GM21381 (cell line): ENCODE measurements around the gene AMMECR1.
"Not testable (repeated sequence)": the region's sequence is repeated elsewhere in the genome, so short reads cannot be mapped to it uniquely, and the experiment has no call there.

Experiments
- ATAC-seq: cut with Tn5 transposase; IDR thresholded peaks from one replicate; pipeline ENCODE4 v1.9.1; 2021; ENCODE audit warnings: mild to moderate bottlenecking, moderate library complexity; ENCODE audit not compliant: unreplicated experiment

Gene AMMECR1

GRCh38 chrX:110259117-110259516 lies 58.8 kb downstream of the AMMECR1 start:
- no peak for ATAC-seq

- no peak for ATAC-seq
Measured at GRCh38 chrX:110258552-110258951, 59.3 kb downstream of the AMMECR1 start.

GRCh38 chrX:110257889-110258288 lies 60.0 kb downstream of the AMMECR1 start:
- ATAC-seq, result no peak

GRCh38 chrX:110252711-110253110 lies 65.2 kb downstream of the AMMECR1 start:
- no peak for ATAC-seq

GRCh38 chrX:110251961-110252360 lies 65.9 kb downstream of the AMMECR1 start:
- ATAC-seq, result no peak

- no peak for ATAC-seq
Measured at GRCh38 chrX:110251526-110251925, 66.4 kb downstream of the AMMECR1 start.

- no peak for ATAC-seq
Measured at GRCh38 chrX:110250847-110251246, 67.0 kb downstream of the AMMECR1 start.

- no peak for ATAC-seq
Measured at GRCh38 chrX:110248578-110248977, 69.3 kb downstream of the AMMECR1 start.

- no peak for ATAC-seq
Measured at GRCh38 chrX:110245011-110245410, 72.9 kb downstream of the AMMECR1 start.

GRCh38 chrX:110242371-110242770 lies 75.5 kb downstream of the AMMECR1 start:
- no peak for ATAC-seq

GRCh38 chrX:110241816-110242215 lies 76.1 kb downstream of the AMMECR1 start:
- ATAC-seq, result no peak

GRCh38 chrX:110238259-110238658 lies 79.6 kb downstream of the AMMECR1 start:
- not testable (repeated sequence) for ATAC-seq

- ATAC-seq, result not testable (repeated sequence)
Measured at GRCh38 chrX:110231485-110231884, 86.4 kb downstream of the AMMECR1 start.

GRCh38 chrX:110229497-110230111 lies 88.3 kb downstream of the AMMECR1 start:
- not testable (repeated sequence) for ATAC-seq

- ATAC-seq, result no peak
Measured at GRCh38 chrX:110228453-110228852, 89.4 kb downstream of the AMMECR1 start.

GRCh38 chrX:110226931-110227330 lies 91.0 kb downstream of the AMMECR1 start:
- no peak for ATAC-seq

GRCh38 chrX:110224926-110225617 lies 92.8 kb downstream of the AMMECR1 start:
- no peak for ATAC-seq

- no peak for ATAC-seq
Measured at GRCh38 chrX:110222497-110223257, 95.2 kb downstream of the AMMECR1 start.

- no peak for ATAC-seq
Measured at GRCh38 chrX:110219920-110220319, 98.0 kb downstream of the AMMECR1 start.

- no peak for ATAC-seq
Measured at GRCh38 chrX:110218591-110218990, 99.3 kb downstream of the AMMECR1 start.

GRCh38 chrX:110216027-110216426 lies 101.9 kb downstream of the AMMECR1 start:
- no peak for ATAC-seq

- ATAC-seq, result no peak
Measured at GRCh38 chrX:110215411-110215810, 102.5 kb downstream of the AMMECR1 start.
